HCEC 1CT (cell line): Measurements from ENCODE around the gene ITGA11.

ENCODE experiments used
- DNase-seq: peaks from one replicate; pipeline ENCODE4 v3.0.0-alpha.2; 2017

The ITGA11 gene

GRCh38 chr15:68431792-68432401 lies at the start of gene ITGA11:
Gene ITGA11 (minus strand): TSS chr15:68432163. CDS start chr15:68432066, 97 bp downstream.
- DNase-seq: no peak

- no peak for DNase-seq
These were observed 49.4 kb upstream of the ITGA11 start for GRCh38 chr15:68481321-68481720.

GRCh38 chr15:68480296-68480695 lies 48.3 kb upstream of the ITGA11 start:
- DNase-seq: no peak

- no peak for DNase-seq
These were observed 47.9 kb upstream of the ITGA11 start for GRCh38 chr15:68479870-68480269.

- DNase-seq: no peak
These were observed 47.4 kb upstream of the ITGA11 start for GRCh38 chr15:68479406-68479805.

GRCh38 chr15:68478853-68479252 lies 46.9 kb upstream of the ITGA11 start:
- no peak for DNase-seq

- DNase-seq: no peak
These were observed 43.5 kb upstream of the ITGA11 start for GRCh38 chr15:68475449-68475848.

GRCh38 chr15:68471541-68471940 lies 39.6 kb upstream of the ITGA11 start:
- no peak for DNase-seq

GRCh38 chr15:68470976-68471375 lies 39.0 kb upstream of the ITGA11 start:
- DNase-seq: no peak

- DNase-seq: no peak
These were observed 38.2 kb upstream of the ITGA11 start for GRCh38 chr15:68470049-68470742.

- DNase-seq: no peak
These were observed 37.4 kb upstream of the ITGA11 start for GRCh38 chr15:68469162-68470048.

GRCh38 chr15:68466876-68467275 lies 34.9 kb upstream of the ITGA11 start:
- DNase-seq: no peak

GRCh38 chr15:68465861-68466560 lies 34.0 kb upstream of the ITGA11 start:
- DNase-seq: no peak

- DNase-seq: no peak
These were observed 32.6 kb upstream of the ITGA11 start for GRCh38 chr15:68464448-68465090.

GRCh38 chr15:68463996-68464395 lies 32.0 kb upstream of the ITGA11 start:
- no peak for DNase-seq

- no peak for DNase-seq
These were observed 31.5 kb upstream of the ITGA11 start for GRCh38 chr15:68463444-68463843.

- no peak for DNase-seq
These were observed 28.2 kb upstream of the ITGA11 start for GRCh38 chr15:68460166-68460565.

GRCh38 chr15:68450192-68450591 lies 18.2 kb upstream of the ITGA11 start:
- DNase-seq: no peak

GRCh38 chr15:68449389-68449788 lies 17.4 kb upstream of the ITGA11 start:
- DNase-seq: no peak

- no peak for DNase-seq
These were observed 16.2 kb upstream of the ITGA11 start for GRCh38 chr15:68447976-68448755.

- DNase-seq: no peak
These were observed 15.2 kb upstream of the ITGA11 start for GRCh38 chr15:68447209-68447608.

GRCh38 chr15:68445351-68445750 lies 13.4 kb upstream of the ITGA11 start:
- DNase-seq: no peak
